Bronchial epithelial cell (primary cell): ENCODE measurements around the gene GSTM2. TPM values are rescaled to one million over a fixed set of nuclear protein-coding genes. Genes with fewer than 3 reads are reported as not detected.

ENCODE experiments used
- DNase-seq: peaks from one replicate; pipeline ENCODE4 v3.0.0-alpha.2; 2010; ENCODE audit warnings: low read depth
- FAIRE-seq: peaks from 2 replicates; lab custom pipeline; 2011; peaks lifted over from hg19 to GRCh38; lab: Jason Lieb, UNC
- H3K27me3 ChIP-seq: 2 replicates; pipeline ENCODE4 v1.5.1; 2011; ENCODE audit warnings: low read length; ENCODE audit not compliant: control insufficient read depth, insufficient read depth
- H3K36me3 ChIP-seq: 2 replicates; pipeline ENCODE4 v1.5.1; 2011; ENCODE audit warnings: low read length; ENCODE audit not compliant: control insufficient read depth, insufficient read depth
- H3K4me3 ChIP-seq: 2 replicates; pipeline ENCODE4 v1.5.1; 2011; ENCODE audit warnings: mild to moderate bottlenecking, low read depth, low read length, control low read depth
- total RNA-seq: library from RNA; depleted of rRNA; stranded (reverse); fragments of >200 nt; gene quantifications from 2 replicates; pipeline ENCODE4 v1.2.1, GENCODE V29; 2014
- TF ChIP-seq, protein P1 (sequence below): IDR thresholded peaks from 2 replicates; pipeline ENCODE4 v1.5.1; 2011; ENCODE audit warnings: mild to moderate bottlenecking, moderate library complexity, low read length, control low read depth, inconsistent platforms; ENCODE audit not compliant: insufficient read depth, severe bottlenecking

Gene GSTM2
- total RNA-seq, 1 donor from 2014 or later = 0.26 TPM

DNA sequence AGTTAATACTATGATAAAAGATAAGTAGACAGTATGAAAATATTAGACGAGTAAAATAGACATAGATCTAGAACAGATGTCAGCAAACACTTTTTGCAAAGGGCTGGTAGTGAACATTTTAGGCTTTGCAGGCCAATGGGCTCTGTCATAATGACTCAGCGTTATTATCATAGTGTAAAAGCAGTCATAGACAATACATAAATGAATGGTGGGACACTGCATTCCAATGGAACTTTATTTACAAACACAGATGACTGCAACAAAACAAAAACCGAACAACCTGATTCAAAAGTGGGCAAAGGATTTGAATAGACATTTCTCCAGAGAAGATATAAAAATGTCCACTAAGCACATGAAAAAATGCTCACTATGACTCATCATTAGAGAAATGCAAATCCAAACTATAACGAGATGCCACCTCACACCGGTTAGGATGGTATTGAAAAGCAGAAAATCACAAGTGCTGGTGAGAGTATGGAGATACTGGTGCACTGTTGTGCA, 51.5 kb downstream of the GSTM2 start:
- Histone ChIP-seq H3K36me3 (no peaks in the 10 kb centered on the region), H3K27me3 (no peaks in the 10 kb centered on the region), H3K4me3 (no peak overlapping the region)
- peak; percentile 50 for DNase-seq
- FAIRE-seq = no peak
- TF ChIP-seq, protein P1, sequence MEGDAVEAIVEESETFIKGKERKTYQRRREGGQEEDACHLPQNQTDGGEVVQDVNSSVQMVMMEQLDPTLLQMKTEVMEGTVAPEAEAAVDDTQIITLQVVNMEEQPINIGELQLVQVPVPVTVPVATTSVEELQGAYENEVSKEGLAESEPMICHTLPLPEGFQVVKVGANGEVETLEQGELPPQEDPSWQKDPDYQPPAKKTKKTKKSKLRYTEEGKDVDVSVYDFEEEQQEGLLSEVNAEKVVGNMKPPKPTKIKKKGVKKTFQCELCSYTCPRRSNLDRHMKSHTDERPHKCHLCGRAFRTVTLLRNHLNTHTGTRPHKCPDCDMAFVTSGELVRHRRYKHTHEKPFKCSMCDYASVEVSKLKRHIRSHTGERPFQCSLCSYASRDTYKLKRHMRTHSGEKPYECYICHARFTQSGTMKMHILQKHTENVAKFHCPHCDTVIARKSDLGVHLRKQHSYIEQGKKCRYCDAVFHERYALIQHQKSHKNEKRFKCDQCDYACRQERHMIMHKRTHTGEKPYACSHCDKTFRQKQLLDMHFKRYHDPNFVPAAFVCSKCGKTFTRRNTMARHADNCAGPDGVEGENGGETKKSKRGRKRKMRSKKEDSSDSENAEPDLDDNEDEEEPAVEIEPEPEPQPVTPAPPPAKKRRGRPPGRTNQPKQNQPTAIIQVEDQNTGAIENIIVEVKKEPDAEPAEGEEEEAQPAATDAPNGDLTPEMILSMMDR = no peak

DNA sequence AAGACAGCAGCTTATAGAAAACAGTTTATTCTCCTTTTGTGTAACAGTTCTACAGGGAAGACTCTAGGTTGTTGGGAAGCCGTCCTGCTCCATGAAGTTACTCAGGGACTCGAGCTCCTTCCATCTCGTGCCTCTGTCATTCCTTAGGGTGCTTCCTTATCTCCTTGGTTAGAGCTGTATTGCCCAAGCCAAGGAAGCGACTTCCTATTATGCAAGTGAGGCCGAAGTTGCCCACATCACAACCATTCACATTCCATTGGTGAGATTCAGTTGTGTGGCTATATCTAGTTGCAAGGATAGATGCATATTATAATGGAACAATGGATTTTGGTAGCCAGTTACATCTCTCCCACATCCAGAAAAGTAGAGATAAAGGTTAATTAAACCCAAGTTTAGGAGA, 53.2 kb downstream of the GSTM2 start:
- Histone ChIP-seq H3K27me3 (no peaks in the 10 kb centered on the region), H3K4me3 (no peak overlapping the region), H3K36me3 (no peaks in the 10 kb centered on the region)
- FAIRE-seq = no peak
- TF ChIP-seq, protein P1 = no peak
- DNase-seq = no peak

DNA sequence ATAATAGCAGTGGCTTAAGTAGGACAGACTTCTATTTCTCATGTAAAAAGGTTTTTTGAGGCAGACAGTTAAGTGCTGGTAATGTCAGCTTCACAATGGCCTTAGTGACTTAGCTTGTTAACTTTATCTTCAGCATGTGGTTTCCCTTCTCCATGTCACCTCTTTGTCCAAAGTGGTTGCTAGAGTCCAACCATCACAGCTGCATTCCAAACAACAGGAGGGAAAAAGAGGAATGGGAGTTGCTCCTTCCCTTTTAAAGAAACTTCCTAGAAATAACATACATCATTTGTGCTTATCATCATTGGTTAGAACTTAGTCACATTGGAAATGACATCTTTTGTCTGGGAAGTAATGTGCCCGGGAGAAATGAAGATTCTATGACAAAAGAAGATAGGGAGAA, 54.1 kb downstream of the GSTM2 start:
- Histone ChIP-seq H3K4me3 (no peak overlapping the region), H3K36me3 (no peaks in the 10 kb centered on the region), H3K27me3 (no peaks in the 10 kb centered on the region)
- DNase-seq (no peak), FAIRE-seq (no peak)
- TF ChIP-seq, protein P1 = no peak

DNA sequence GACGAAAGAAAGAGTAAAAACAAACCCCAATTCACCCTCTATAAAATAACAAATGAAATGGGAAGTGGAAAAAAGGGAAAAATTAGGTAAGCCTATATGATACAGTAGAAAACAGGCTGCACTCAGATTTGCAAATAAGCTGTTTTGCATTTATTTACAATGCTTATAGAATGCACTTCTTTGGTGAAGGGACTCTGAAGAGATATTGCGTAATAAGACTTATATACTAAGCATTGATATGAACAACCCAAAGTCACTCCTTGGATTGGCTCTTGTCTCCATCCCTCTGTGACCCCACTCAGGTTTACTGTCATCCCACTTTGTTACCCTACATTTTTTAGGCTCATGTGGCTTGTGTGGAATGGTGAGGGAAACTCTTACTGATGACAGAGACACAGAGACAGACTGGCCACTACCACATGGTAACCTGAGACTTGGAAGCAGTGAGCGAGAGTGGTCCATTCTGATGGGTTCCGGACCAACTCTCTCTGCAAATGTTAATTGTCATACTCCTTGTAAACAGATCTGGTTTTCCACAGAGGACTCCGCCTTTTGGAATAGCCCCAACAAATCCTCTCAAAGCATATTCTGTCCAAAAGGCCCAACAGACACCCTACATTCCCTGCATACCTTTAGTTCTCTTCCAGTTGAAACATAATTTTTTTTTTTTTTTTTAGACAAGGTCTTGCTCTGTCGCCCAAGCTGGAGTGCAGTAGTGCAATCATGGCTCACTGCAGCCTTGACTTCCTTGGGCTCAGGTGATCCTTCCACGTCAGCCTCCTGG, 55.2 kb downstream of the GSTM2 start:
- H3K27me3 ChIP-seq = no peaks in the 10 kb centered on the region
- TF ChIP-seq, protein P1 = no peak
- H3K36me3 ChIP-seq = no peaks in the 10 kb centered on the region
- DNase-seq = no peak
- no peak overlapping the region for H3K4me3 ChIP-seq
- no peak for FAIRE-seq

Other genes starting within 250 kb of the GSTM2 start
- 31.0 and 42.9 TPM in 2 replicates for gene PSMA5, start 241.6 kb upstream of the GSTM2 start, total RNA-seq
- not detected in 2 replicates for gene SYPL2, start 201.5 kb upstream of the GSTM2 start, total RNA-seq
- gene ATXN7L2, start 184.2 kb upstream of the GSTM2 start, total RNA-seq = 0.64 and 1.3 TPM in 2 replicates
- 5.0 and 8.1 TPM in 2 replicates for gene CYB561D1, start 174.0 kb upstream of the GSTM2 start, total RNA-seq
- 0.13 and 0.26 TPM in 2 replicates for gene AMIGO1, start 158.3 kb upstream of the GSTM2 start, total RNA-seq
- not detected in 2 replicates for gene GPR61, start 128.2 kb upstream of the GSTM2 start, total RNA-seq
- 18.7 and 21.6 TPM in 2 replicates for gene GNAI3, start 119.4 kb upstream of the GSTM2 start, total RNA-seq
- 0.26 TPM in 1 of 2 replicates, not detected in the other for gene GNAT2, start 48.4 kb upstream of the GSTM2 start, total RNA-seq
- gene AMPD2, start 48.2 kb upstream of the GSTM2 start, total RNA-seq = 14.8 and 21.9 TPM in 2 replicates
- 0.53 and 1.9 TPM in 2 replicates for gene GSTM4, start 12.0 kb upstream of the GSTM2 start, total RNA-seq
- 0.90 and 2.6 TPM in 2 replicates for gene GSTM1, start 19.8 kb downstream of the GSTM2 start, total RNA-seq
- gene GSTM5, start 44.2 kb downstream of the GSTM2 start, total RNA-seq = not detected in 2 replicates
- 4.7 TPM in 2 replicates for gene GSTM3, start 73.0 kb downstream of the GSTM2 start, total RNA-seq
- gene EPS8L3, start 95.9 kb downstream of the GSTM2 start, total RNA-seq = not detected in 2 replicates
- gene CSF1, start 242.8 kb downstream of the GSTM2 start, total RNA-seq = 1.1 and 1.3 TPM in 2 replicates